ENCODE results near the gene CHD6. TPM values are rescaled to one million over a fixed set of nuclear protein-coding genes. Genes with fewer than 3 reads are reported as not detected.
A peak's percentile ranks its signal among the peaks of the same experiment; 100 is the strongest.

CHD6 gene
- total RNA-seq, 5 donors from 2014 or later (not counting 1 experiment from before 2014, with no cell fraction given): 68.4 to 105 (median 74.9) TPM

DNA sequence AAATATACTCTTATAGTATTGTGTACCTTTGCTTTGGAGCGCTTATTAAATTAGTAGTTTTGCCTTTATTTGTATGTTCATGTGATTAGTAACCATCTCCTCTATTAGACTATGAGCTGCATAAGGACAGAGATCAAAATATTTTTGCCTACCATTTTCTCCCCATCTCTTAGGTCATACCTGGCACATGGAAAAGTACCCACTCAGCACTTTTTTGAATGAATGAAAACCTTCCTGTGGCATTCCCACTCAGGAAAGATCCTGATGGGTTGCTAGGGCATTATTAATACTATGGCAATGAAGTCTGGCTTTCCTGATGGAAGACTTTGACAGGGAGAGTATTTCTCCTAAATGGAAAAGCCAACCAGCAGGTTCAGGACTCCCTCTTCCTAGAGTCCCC, 20.3 kb upstream of the CHD6 start:
- ChIA-PET CTCF (no interaction called here), POLR2A (no interaction called here)
- H3K27me3 Mint-ChIP-seq: peaks cover 3 to 10% of the 10 kb centered on the region in 2 donors
- no peaks in the 10 kb centered on the region for H3K36me3 Mint-ChIP-seq
- Histone ChIP-seq H3K27ac (ENCODE audit: low read length) (no peak overlapping the region), H3K9me3 (no peaks in the 10 kb centered on the region), H3K36me3 (ENCODE audit: control insufficient read depth in 2 of 2, extremely low read depth in 1 of 2, insufficient read depth in 1 of 2, low read length in 1 of 2) (no peaks in the 10 kb centered on the region), H3K4me3 (ENCODE audit: control insufficient read depth in 1 of 2, extremely low read depth in 1 of 2, low read length in 1 of 2) (no peak overlapping the region), H3K27me3 (replicated peaks in 1 of 2; ENCODE audit: control insufficient read depth in 2 of 2, extremely low read depth in 1 of 2, insufficient read depth in 2 of 2, low read length in 1 of 2) (peaks cover 4 to 13% of the 10 kb centered on the region in 2 experiments), H3K4me1 (ENCODE audit: control insufficient read depth in 1 of 2, extremely low read depth in 1 of 2, insufficient read depth in 2 of 2, low read length in 2 of 2) (no peaks in the 10 kb centered on the region)
- H3K9me3 Mint-ChIP-seq: no peaks in the 10 kb centered on the region
- no CpG with 5 or more reads among the region's 1 CpG for WGBS (ENCODE audit: insufficient coverage)
- no peak for ATAC-seq (replicated peaks in 1 of 4)
- H3K4me3 Mint-ChIP-seq: no peak overlapping the region
- no peak for DNase-seq
- H3K4me1 Mint-ChIP-seq: peaks cover 0 to 6% (median 0%) of the 10 kb centered on the region in 3 donors
- no peak overlapping the region for H3K27ac Mint-ChIP-seq

DNA sequence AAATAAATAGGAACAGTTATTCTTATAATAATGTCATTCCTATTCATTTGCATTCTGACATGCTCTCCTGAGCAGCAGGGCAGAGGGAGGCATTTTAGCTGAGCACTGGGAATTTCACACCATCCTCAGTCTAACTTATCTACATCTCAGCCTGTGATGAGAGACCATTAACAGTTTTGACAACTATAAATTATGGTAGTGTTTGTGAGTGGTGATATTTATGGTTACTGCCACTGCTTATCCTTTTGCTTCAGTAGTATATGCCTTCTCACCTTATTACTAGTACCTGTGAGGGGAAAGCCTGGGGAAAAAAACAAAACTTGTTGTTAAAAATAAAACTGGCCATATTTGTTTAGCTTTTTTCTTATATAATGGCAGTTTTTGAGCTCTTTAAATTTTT, 17.0 kb upstream of the CHD6 start:
- CTCF ChIA-PET: interaction anchor here in 1 of 2 donors (0.7 kb wide), 1 partner anchor 62 kb away, joined by 5 read pairs; no protein-coding TSS in a partner anchor
- no peaks in the 10 kb centered on the region for H3K36me3 Mint-ChIP-seq

DNA sequence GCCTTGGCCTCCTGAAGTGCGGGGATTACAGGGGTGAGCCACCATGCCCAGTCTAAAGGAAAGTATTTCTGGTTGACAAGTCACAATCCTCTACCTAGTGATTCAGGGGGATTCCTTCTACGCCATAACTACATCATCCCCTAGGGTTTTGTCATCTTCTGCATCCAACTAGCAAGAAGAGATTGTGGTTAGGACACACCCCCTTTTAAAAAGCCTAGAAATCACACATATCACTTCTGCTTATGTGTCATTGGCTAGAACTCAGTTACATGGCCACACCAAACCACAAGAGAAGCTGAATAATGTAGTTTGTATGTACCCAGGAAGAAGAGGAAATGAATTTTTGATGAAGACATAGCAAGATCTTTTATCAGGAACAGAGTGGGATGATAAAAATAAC, 14.7 kb upstream of the CHD6 start:
- Histone ChIP-seq H3K4me3 (ENCODE audit: control insufficient read depth in 1 of 2, extremely low read depth in 1 of 2, low read length in 1 of 2) (no peak overlapping the region), H3K4me1 (ENCODE audit: control insufficient read depth in 1 of 2, extremely low read depth in 1 of 2, insufficient read depth in 2 of 2, low read length in 2 of 2) (no peaks in the 10 kb centered on the region), H3K36me3 (ENCODE audit: control insufficient read depth in 2 of 2, extremely low read depth in 1 of 2, insufficient read depth in 1 of 2, low read length in 1 of 2) (no peaks in the 10 kb centered on the region), H3K27me3 (replicated peaks in 1 of 2; ENCODE audit: control insufficient read depth in 2 of 2, extremely low read depth in 1 of 2, insufficient read depth in 2 of 2, low read length in 1 of 2) (peaks cover 7 to 9% of the 10 kb centered on the region in 2 experiments), H3K27ac (ENCODE audit: low read length) (no peak overlapping the region), H3K9me3 (no peaks in the 10 kb centered on the region)
- Mint-ChIP-seq H3K27me3 (peaks cover 3 to 4% of the 10 kb centered on the region in 2 donors), H3K36me3 (no peaks in the 10 kb centered on the region), H3K4me3 (no peak overlapping the region), H3K9me3 (no peaks in the 10 kb centered on the region), H3K4me1 (no peaks in the 10 kb centered on the region), H3K27ac (no peak overlapping the region)
- ATAC-seq (replicated peaks in 1 of 4) (peak in 1 of 4 experiments; percentile 34), DNase-seq (peak in 1 of 35 experiments; percentile 11)
- ChIA-PET POLR2A (no interaction called here), CTCF (no interaction called here)
- no CpG with 5 or more reads among the region's 2 CpGs for WGBS (ENCODE audit: insufficient coverage)

More for the DNA sequence above, 17.0 kb upstream of the CHD6 start:
- Histone ChIP-seq H3K9me3 (no peaks in the 10 kb centered on the region), H3K27ac (ENCODE audit: low read length) (no peak overlapping the region), H3K4me1 (ENCODE audit: control insufficient read depth in 1 of 2, extremely low read depth in 1 of 2, insufficient read depth in 2 of 2, low read length in 2 of 2) (no peaks in the 10 kb centered on the region), H3K36me3 (ENCODE audit: control insufficient read depth in 2 of 2, extremely low read depth in 1 of 2, insufficient read depth in 1 of 2, low read length in 1 of 2) (no peaks in the 10 kb centered on the region), H3K4me3 (ENCODE audit: control insufficient read depth in 1 of 2, extremely low read depth in 1 of 2, low read length in 1 of 2) (no peak overlapping the region), H3K27me3 (replicated peaks in 1 of 2; ENCODE audit: control insufficient read depth in 2 of 2, extremely low read depth in 1 of 2, insufficient read depth in 2 of 2, low read length in 1 of 2) (peaks cover 7 to 13% of the 10 kb centered on the region in 2 experiments)
- Mint-ChIP-seq H3K27me3 (peaks cover 7 to 13% of the 10 kb centered on the region in 2 donors), H3K4me3 (no peak overlapping the region), H3K27ac (no peak overlapping the region), H3K4me1 (peaks cover 0 to 6% (median 0%) of the 10 kb centered on the region in 3 donors), H3K9me3 (no peaks in the 10 kb centered on the region)
- ATAC-seq (replicated peaks in 1 of 4) (no peak), DNase-seq (no peak)
- POLR2A ChIA-PET: no interaction called here

DNA sequence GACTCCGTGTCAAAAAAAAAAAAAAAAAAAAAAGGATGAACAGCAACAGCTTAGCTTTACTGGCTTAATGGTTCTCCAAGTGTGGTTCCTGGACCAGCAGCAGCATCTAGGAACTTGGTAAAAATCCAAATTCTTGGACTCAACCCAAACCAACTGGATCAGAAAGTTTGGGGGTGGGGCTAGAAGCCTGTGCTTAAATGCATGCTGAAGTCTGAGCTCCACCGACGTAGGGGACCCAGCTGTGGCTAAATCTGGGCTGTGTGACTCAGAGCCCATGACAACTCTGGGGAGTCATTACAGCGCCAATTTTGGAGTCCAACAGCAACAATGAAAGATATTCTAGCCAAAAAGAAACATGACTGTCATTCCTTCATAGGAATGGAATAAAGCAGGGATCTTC, 13.6 kb upstream of the CHD6 start:
- POLR2A ChIA-PET: interaction anchor here in 1 of 2 donors (0.7 kb wide), 1 partner anchor 16 kb away, joined by 16 read pairs; no protein-coding TSS in a partner anchor

DNA sequence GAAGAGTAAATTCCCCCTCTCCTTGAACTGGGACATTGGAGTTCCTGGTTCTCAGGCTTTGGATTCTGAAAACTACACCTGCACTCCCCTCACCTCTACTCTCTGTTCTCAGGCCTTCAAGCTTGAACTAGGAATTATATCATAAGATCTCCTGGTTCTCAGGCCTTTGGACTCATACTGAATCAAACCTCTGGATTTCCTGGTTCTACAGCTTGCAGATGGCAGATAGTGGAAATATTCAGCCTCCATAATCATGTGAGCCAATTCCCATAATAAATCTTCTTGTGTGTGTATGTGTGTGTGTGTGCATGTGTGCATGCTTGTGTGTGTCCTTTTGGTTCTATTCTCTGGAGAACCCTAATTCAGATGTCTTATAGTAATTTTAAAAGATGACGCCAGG, 12.7 kb upstream of the CHD6 start:
- Mint-ChIP-seq H3K27ac (no peak overlapping the region), H3K4me3 (no peak overlapping the region), H3K27me3 (peaks cover 3 to 6% of the 10 kb centered on the region in 2 donors), H3K4me1 (peaks cover 0 to 2% (median 0%) of the 10 kb centered on the region in 3 donors), H3K36me3 (no peaks in the 10 kb centered on the region), H3K9me3 (no peaks in the 10 kb centered on the region)
- Histone ChIP-seq H3K36me3 (ENCODE audit: control insufficient read depth in 2 of 2, extremely low read depth in 1 of 2, insufficient read depth in 1 of 2, low read length in 1 of 2) (no peaks in the 10 kb centered on the region), H3K27me3 (replicated peaks in 1 of 2; ENCODE audit: control insufficient read depth in 2 of 2, extremely low read depth in 1 of 2, insufficient read depth in 2 of 2, low read length in 1 of 2) (peaks cover 3% of the 10 kb centered on the region in 2 experiments), H3K27ac (ENCODE audit: low read length) (no peak overlapping the region), H3K4me3 (ENCODE audit: control insufficient read depth in 1 of 2, extremely low read depth in 1 of 2, low read length in 1 of 2) (no peak overlapping the region), H3K4me1 (ENCODE audit: control insufficient read depth in 1 of 2, extremely low read depth in 1 of 2, insufficient read depth in 2 of 2, low read length in 2 of 2) (no peaks in the 10 kb centered on the region), H3K9me3 (no peaks in the 10 kb centered on the region)
- no peak for DNase-seq
- ATAC-seq (replicated peaks in 1 of 4): no peak
- CTCF ChIA-PET: no interaction called here
- 100% methylated on average over 1 of the region's 1 CpG for WGBS (ENCODE audit: insufficient coverage)
- POLR2A ChIA-PET: interaction anchor here in 1 of 2 donors (0.7 kb wide), 1 partner anchor 113 kb away, joined by 11 read pairs; no protein-coding TSS in a partner anchor

More for the DNA sequence above, 13.6 kb upstream of the CHD6 start:
- H3K9me3 Mint-ChIP-seq: no peaks in the 10 kb centered on the region
- H3K27me3 Mint-ChIP-seq: peaks cover 3 to 6% of the 10 kb centered on the region in 2 donors
- CTCF ChIA-PET: no interaction called here
- peaks cover 0 to 2% (median 0%) of the 10 kb centered on the region in 3 donors for H3K4me1 Mint-ChIP-seq
- Histone ChIP-seq H3K27ac (ENCODE audit: low read length) (no peak overlapping the region), H3K27me3 (replicated peaks in 1 of 2; ENCODE audit: control insufficient read depth in 2 of 2, extremely low read depth in 1 of 2, insufficient read depth in 2 of 2, low read length in 1 of 2) (peaks cover 3% of the 10 kb centered on the region in 2 experiments), H3K4me1 (ENCODE audit: control insufficient read depth in 1 of 2, extremely low read depth in 1 of 2, insufficient read depth in 2 of 2, low read length in 2 of 2) (no peaks in the 10 kb centered on the region), H3K9me3 (no peaks in the 10 kb centered on the region), H3K4me3 (ENCODE audit: control insufficient read depth in 1 of 2, extremely low read depth in 1 of 2, low read length in 1 of 2) (no peak overlapping the region), H3K36me3 (ENCODE audit: control insufficient read depth in 2 of 2, extremely low read depth in 1 of 2, insufficient read depth in 1 of 2, low read length in 1 of 2) (no peaks in the 10 kb centered on the region)
- H3K27ac Mint-ChIP-seq: no peak overlapping the region
- ATAC-seq (replicated peaks in 1 of 4): no peak
- no peak for DNase-seq
- H3K36me3 Mint-ChIP-seq: no peaks in the 10 kb centered on the region
- 80% methylated on average over 2 of the region's 4 CpGs for WGBS (ENCODE audit: insufficient coverage)
- H3K4me3 Mint-ChIP-seq: no peak overlapping the region

DNA sequence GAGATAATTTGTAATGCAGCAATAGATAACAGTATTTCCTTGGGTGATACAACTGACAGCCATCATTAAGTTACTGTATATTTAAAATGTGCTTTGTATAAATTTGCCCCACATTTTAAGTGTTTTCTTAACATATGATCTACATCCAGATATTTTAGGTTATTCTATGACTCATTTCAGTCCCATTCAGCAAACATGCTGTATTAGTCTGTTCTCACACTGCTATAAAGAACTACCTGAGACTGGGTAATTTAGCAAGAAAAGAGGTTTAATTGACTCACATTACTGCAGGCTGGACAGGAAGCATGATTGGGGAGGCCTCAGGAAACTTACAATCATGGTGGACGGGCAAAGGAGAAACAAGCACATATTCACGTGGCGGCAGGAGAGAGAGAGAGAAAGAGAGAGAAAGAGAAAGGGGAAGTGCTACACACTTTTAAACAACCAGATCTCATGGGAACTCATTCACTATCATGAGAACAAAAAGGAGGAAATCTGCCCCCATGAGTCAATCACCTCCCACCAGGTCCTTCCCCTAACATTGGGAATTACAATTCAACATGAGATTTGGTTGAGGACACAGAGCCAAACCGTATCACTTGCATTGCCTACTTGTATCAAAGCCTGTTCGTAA, 9.6 kb upstream of the CHD6 start:
- Mint-ChIP-seq H3K4me1 (peaks cover 0 to 2% (median 0%) of the 10 kb centered on the region in 3 donors), H3K4me3 (no peak overlapping the region), H3K27me3 (peaks cover 0 to 2% of the 10 kb centered on the region in 2 donors), H3K36me3 (no peaks in the 10 kb centered on the region), H3K27ac (no peak overlapping the region), H3K9me3 (no peaks in the 10 kb centered on the region)
- DNase-seq (no peak), ATAC-seq (replicated peaks in 1 of 4) (no peak)
- no peak overlapping the region for H3K4me3 ChIP-seq (ENCODE audit: control insufficient read depth in 1 of 2, extremely low read depth in 1 of 2, low read length in 1 of 2)
- peaks cover 0 to 3% of the 10 kb centered on the region in 2 experiments for H3K27me3 ChIP-seq (replicated peaks in 1 of 2; ENCODE audit: control insufficient read depth in 2 of 2, extremely low read depth in 1 of 2, insufficient read depth in 2 of 2, low read length in 1 of 2)
- no peaks in the 10 kb centered on the region for H3K9me3 ChIP-seq
- ChIA-PET POLR2A (no interaction called here), CTCF (no interaction called here)
- H3K36me3 ChIP-seq (ENCODE audit: control insufficient read depth in 2 of 2, extremely low read depth in 1 of 2, insufficient read depth in 1 of 2, low read length in 1 of 2): no peaks in the 10 kb centered on the region
- H3K4me1 ChIP-seq (ENCODE audit: control insufficient read depth in 1 of 2, extremely low read depth in 1 of 2, insufficient read depth in 2 of 2, low read length in 2 of 2): no peaks in the 10 kb centered on the region
- H3K27ac ChIP-seq (ENCODE audit: low read length): no peak overlapping the region
- WGBS (ENCODE audit: insufficient coverage): 80% methylated on average over 1 of the region's 5 CpGs

Measured in T-cell (primary cell).